Dendritic cell treated with granulocyte-macrophage colony-stimulating factor and Interleukin-4, amounts not matched to agents 40 ng/mL and 50 ng/mL, for 4 days (primary cell): ENCODE results near the gene IFT27.

ENCODE experiments used
- H3K27ac Mint-ChIP-seq: one replicate; pipeline ENCODE4 v1.8.0; 2022; ENCODE audit warnings: mild to moderate bottlenecking, mixed read lengths
- H3K27me3 Mint-ChIP-seq: one replicate; pipeline ENCODE4 v1.8.0; 2022; ENCODE audit warnings: mild to moderate bottlenecking, mixed read lengths
- H3K36me3 Mint-ChIP-seq: one replicate; pipeline ENCODE4 v1.8.0; 2022; ENCODE audit warnings: low read depth, mixed read lengths
- H3K4me1 Mint-ChIP-seq: one replicate; pipeline ENCODE4 v1.8.0; 2022; ENCODE audit warnings: low read depth, mixed read lengths
- H3K4me3 Mint-ChIP-seq: one replicate; pipeline ENCODE4 v1.8.0; 2022; ENCODE audit warnings: mild to moderate bottlenecking, moderate library complexity, mixed read lengths
- H3K9me3 Mint-ChIP-seq: one replicate; pipeline ENCODE4 v1.8.0; 2022; ENCODE audit warnings: mixed read lengths
- intact Hi-C: fragments of 100-400 bp; cut with micrococcal nuclease; formaldehyde crosslinking; loops from one replicate; pipeline ENCODE4 v1.15.0; 2022

The IFT27 gene

DNA sequence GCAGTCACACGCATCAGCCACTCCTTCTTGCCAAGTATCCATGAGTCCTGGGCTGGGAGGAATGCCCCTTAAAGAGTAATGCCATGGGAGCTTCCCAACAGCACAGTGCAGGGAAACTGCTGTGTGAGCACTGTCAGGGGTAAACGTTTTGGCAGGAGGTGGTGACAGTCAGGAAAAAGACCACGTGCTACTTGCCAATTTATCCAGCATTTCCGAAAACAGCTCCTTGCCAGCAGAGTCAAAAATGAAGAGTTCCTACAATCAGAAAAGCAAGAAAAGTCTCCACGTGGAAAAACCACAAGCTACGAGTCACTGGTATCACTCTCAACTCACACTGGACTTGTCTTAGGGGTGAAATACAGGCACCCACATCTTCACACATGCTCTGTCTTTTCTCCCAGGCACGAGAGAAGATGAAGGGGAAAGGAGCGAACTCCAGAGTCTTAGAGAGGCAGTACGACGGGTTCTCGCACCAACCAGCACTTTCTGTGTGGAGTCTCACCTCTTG, 9.9 kb downstream of the IFT27 start:
- Mint-ChIP-seq H3K4me3 (no peak overlapping the region), H3K4me1 (peaks cover 14% of the 10 kb centered on the region), H3K27ac (no peak overlapping the region), H3K27me3 (peaks cover 5% of the 10 kb centered on the region), H3K36me3 (peaks cover 51% of the 10 kb centered on the region), H3K9me3 (no peaks in the 10 kb centered on the region)
- intact Hi-C loops = no loop called here

DNA sequence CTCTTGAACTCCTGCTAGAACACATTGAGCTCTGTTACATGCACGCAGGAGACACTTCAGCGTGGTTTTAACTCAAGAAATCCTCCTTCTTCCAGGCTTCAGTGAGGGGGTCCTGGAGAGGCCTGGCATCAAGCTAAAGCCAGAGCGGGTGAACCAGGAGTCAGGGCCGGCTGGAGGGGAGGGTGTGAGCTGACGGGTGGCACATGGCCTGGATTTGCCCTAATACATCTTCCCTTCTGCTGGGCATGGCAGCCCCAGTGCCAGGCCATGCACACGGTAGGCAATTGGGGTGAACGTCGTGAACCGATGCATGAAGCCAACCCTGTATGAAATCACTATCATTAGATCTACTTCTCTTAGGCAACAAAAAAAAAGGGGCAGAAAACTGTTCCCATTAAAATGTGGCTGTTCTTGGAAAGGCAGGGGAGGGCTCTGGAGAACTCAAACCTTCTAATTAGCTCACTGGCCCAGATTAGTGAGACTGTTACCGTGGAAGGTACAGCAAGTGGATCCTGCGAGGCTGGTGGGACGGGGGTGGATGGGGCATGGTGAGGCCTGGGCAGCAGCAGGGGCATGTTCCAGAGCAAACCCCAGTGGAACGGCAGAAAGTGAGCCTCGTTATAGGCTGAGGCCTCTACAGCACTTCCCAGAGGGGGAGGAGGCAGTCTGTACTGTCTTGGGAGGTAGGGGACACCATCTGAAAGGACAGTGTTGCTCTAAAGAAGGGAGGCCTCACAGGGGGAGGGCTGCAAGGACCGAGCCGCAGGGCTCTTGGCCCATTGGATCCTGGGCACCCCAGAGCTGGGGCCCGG, 10.6 kb downstream of the IFT27 start:
- intact Hi-C loops = no loop called here
- Mint-ChIP-seq H3K4me1 (peaks cover 7% of the 10 kb centered on the region), H3K27ac (no peak overlapping the region), H3K36me3 (peaks cover 51% of the 10 kb centered on the region), H3K27me3 (peaks cover 2% of the 10 kb centered on the region), H3K4me3 (no peak overlapping the region), H3K9me3 (no peaks in the 10 kb centered on the region)

DNA sequence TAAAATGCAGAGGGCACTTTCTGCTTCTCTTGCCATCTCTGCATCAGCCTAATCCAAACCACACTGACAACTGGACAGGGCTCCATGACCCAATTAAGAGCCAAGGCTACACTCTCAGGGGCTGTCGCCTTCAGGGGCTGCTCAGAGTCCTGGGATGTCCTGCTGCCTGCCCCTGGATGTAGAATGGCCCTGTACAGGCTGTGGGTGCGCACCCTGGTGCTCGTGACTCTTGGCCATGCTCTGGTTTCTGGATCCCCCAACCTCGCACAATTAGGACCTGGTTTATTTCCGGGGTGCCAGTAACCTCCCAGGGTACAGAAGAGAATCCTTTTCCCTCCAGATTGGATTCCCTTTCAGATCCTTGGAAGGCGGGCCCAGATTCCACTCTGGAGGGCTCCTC, 11.3 kb downstream of the IFT27 start:
- intact Hi-C loops = no loop called here
- Mint-ChIP-seq H3K27ac (no peak overlapping the region), H3K36me3 (peaks cover 51% of the 10 kb centered on the region), H3K4me1 (peaks cover under 1% of the 10 kb centered on the region), H3K9me3 (no peaks in the 10 kb centered on the region), H3K27me3 (no peaks in the 10 kb centered on the region), H3K4me3 (no peak overlapping the region)

DNA sequence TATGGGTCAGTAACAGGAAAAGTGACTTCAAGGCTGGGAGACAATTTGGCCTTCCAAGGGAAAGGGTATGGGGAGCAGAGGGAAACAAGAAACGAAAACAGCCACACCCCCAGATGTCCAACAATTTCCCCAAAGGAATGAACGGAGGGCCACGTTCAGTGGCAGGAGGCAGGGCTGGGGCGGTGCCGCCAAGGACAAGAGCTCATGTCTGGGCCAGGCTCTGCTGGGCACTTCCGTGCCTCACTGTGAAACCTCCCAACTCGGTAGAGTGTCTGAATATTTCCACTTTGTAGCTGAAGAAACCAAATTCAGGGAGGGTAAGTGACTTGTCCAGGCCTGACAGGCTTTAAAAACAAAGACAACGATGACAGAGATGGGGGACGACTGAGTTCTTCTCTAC, 11.9 kb downstream of the IFT27 start:
- no peak overlapping the region for H3K4me3 Mint-ChIP-seq
- no peaks in the 10 kb centered on the region for H3K4me1 Mint-ChIP-seq
- no peaks in the 10 kb centered on the region for H3K9me3 Mint-ChIP-seq
- H3K27me3 Mint-ChIP-seq = no peaks in the 10 kb centered on the region
- intact Hi-C loops = no loop called here
- no peak overlapping the region for H3K27ac Mint-ChIP-seq
- H3K36me3 Mint-ChIP-seq = peaks cover 50% of the 10 kb centered on the region

DNA sequence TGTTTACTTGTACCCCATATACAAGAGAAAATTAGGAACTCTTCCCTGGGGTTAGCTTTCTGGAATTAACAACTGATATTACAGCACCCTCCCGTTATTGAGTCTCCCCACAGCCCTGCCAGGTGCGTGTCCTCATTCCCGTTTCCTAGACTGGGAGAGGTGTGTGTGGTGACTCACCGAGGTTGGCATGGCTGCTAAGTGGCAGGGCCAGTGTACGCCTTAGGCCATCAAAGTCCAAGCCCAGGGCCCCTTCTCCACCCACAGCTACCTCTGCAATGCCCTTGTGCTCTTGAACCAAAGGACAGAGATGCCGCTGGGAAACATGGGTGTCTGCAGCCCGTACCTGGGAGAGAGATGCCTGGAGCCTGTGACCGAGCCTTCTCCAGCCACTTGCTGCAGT, 12.3 kb downstream of the IFT27 start:
- no peaks in the 10 kb centered on the region for H3K27me3 Mint-ChIP-seq
- H3K36me3 Mint-ChIP-seq = peaks cover 46% of the 10 kb centered on the region
- H3K4me1 Mint-ChIP-seq = no peaks in the 10 kb centered on the region
- H3K27ac Mint-ChIP-seq = no peak overlapping the region
- H3K9me3 Mint-ChIP-seq = no peaks in the 10 kb centered on the region
- intact Hi-C loops = no loop called here
- no peak overlapping the region for H3K4me3 Mint-ChIP-seq

DNA sequence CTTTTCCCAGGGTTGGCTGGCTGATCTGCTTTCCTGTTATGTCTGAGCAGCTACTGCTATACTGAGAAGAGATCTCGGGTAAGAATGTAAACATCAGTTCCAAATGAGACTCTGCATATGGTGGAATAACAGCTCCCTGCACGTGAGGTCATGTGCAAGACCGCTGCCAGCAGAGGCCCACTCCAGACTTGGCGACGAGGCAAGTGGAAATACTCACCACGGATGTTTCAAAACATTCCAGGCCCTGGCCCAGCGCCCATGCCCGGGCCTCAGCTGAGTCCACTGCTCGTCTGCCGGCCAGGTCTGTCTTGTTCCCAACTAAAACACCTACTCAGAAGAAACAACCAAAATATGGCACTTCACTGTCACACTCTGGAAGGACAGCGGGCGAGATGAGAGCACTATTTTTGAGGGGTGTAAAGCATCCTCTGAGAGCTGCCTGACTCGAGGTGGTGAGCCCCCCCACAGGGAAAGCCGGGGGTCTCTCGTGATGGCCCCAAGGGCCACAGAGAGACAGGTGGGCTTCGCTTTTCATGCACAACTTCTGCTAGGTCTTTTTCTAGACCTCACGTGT, 13.1 kb downstream of the IFT27 start:
- intact Hi-C loops = no loop called here
- Mint-ChIP-seq H3K4me1 (no peaks in the 10 kb centered on the region), H3K9me3 (no peaks in the 10 kb centered on the region), H3K4me3 (no peak overlapping the region), H3K36me3 (peaks cover 45% of the 10 kb centered on the region), H3K27me3 (no peaks in the 10 kb centered on the region), H3K27ac (no peak overlapping the region)

DNA sequence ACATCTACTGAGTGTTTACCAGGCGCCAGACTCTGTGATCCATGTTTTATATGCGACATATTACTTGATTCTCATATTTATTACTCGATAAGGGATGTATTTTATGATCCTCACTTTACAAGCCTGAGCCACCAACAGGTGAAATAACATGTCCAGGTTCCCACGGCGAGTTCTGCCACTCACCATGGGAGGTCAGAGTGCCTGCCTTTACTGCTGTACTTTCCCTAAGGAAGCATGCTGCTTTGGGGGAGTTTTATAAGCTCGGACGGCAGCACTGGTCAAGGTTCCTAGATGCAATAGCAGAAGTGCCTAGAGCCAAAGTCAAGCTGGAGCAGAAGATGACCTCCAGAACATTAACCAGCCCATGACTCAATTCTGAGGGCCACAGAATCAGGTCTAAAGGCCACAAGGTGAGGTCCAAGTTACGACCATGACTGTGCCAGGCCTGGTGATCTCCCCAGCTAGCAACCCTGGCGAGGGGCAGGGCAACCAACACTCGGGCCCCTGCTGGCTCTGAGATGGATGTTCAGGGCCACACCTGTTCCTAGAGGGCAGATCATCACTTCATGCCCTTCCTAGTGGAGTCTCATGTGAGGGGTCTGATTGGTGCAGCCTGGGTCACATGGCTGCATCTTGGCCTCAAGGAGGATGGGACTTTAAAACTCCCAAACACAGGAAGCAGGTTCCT, 14.2 kb downstream of the IFT27 start:
- Mint-ChIP-seq H3K9me3 (no peaks in the 10 kb centered on the region), H3K27me3 (peaks cover 8% of the 10 kb centered on the region), H3K27ac (no peak overlapping the region), H3K4me1 (peaks cover 10% of the 10 kb centered on the region), H3K36me3 (peaks cover 37% of the 10 kb centered on the region), H3K4me3 (no peak overlapping the region)
- intact Hi-C loops = no loop called here

DNA sequence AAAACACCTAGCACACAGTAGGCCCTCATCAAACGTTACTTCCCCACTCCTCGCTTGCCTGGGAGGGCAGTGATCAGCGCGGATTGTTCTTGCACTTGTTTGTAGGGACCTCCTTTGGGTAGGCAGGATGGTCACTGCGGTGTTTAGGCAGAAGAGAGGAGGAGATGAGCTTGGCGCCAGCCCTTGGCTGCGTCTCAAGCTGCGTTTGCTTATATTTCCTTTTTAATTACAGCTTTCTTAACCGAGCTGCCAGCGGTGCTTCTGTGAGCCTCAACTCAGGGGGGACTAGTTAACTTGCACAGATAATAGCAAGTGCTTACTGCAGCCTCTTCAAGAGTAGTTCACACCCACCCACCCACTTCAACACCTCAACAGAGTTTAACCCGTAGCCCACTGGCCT, 15.1 kb downstream of the IFT27 start:
- Mint-ChIP-seq H3K36me3 (peaks cover 28% of the 10 kb centered on the region), H3K4me3 (no peak overlapping the region), H3K27ac (no peak overlapping the region), H3K4me1 (peaks cover 17% of the 10 kb centered on the region), H3K27me3 (peaks cover 16% of the 10 kb centered on the region), H3K9me3 (no peaks in the 10 kb centered on the region)
- intact Hi-C loops = no loop called here

DNA sequence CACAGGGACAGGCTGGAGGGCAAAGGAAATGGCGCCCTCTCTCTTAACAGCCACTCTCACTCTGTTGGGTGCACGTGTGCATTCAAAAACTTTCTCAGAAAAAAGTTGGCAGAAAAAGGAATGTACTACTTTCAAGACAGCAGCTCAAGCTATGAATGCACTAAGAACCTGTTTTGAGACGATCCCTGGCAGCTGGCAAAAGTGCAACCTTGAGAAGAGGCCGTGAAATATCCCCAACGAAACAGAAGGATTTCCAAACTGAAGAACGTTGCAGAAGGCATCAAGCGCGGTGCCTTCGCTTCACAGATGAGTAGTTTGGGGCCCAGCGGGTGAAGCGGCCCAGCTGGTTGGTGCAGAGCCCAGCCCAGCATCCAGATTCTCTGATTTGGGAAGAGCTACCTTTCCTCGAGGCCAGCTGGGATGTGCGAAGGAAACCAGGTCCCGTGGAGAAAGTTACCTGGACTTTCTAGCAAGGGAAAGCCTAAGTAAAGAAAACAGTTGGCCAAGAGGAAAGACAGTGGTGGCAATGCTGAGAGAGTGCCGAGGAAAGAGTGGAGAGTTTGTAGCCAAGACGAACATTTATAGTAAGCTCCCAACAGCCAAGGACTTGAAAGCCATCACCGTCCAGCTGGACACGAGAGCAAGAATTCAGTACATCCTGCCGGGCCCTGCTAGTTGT, 16.3 kb downstream of the IFT27 start:
- Mint-ChIP-seq H3K4me1 (peaks cover 17% of the 10 kb centered on the region), H3K27ac (no peak overlapping the region), H3K36me3 (peaks cover 20% of the 10 kb centered on the region), H3K9me3 (no peaks in the 10 kb centered on the region), H3K4me3 (no peak overlapping the region), H3K27me3 (peaks cover 24% of the 10 kb centered on the region)
- intact Hi-C loops = no loop called here

DNA sequence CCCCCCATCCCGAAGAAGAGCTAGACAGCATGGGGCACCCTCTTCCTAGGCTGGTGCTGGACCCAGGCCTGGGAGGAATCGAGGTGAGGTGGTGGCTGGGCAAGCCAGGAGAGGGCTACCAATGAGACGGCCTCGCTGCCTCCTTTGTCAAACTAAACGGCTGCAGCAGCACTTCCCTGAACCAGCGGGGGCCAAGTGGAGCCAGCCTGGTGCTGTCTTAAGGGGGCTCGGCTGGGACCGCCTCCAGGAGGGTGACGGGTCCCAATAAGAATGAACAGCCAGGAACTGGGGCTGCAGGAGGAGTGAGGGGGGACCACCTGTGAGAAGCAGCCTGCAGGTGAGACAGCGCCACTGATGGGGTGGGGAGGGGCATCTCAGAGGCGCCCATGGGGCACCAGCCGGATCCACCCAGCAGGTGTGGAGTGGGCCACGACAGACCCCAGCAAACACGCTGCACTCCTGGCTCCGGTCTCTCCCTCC, 17.1 kb downstream of the IFT27 start:
- Mint-ChIP-seq H3K27me3 (peaks cover 32% of the 10 kb centered on the region), H3K9me3 (no peaks in the 10 kb centered on the region), H3K4me1 (peaks cover 17% of the 10 kb centered on the region), H3K27ac (no peak overlapping the region), H3K4me3 (no peak overlapping the region), H3K36me3 (peaks cover 15% of the 10 kb centered on the region)
- intact Hi-C loops = no loop called here

DNA sequence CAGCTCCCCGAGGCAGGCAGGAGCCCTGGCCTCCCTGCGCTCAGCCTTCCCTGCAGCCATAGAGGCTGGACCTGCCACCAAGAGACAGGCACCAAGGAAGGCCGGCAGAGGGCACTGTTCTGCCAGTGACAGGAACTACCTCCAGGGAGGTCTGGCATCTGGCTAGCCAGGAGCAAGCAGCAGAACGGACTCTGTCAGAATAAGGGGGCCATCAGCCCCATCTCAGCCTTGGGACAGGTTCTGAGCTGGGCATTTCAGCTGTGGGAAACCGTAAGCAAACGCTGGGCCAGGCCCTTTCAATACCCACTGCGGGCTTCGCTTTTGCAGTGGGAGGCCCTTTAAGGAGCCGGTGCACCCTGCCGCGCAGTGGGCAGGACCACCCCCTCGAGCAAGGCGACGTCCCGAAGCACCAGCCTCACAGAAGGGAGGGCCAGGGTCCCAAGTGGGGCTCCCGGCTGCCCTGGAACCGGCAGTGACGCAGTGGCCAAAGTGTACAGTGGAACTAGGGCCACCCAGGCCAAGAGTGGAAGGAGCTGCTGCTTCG, 18.2 kb downstream of the IFT27 start:
- Mint-ChIP-seq H3K36me3 (peaks cover 8% of the 10 kb centered on the region), H3K4me1 (peaks cover 17% of the 10 kb centered on the region), H3K27ac (no peak overlapping the region), H3K27me3 (peaks cover 40% of the 10 kb centered on the region), H3K4me3 (no peak overlapping the region), H3K9me3 (no peaks in the 10 kb centered on the region)
- intact Hi-C loops = no loop called here

DNA sequence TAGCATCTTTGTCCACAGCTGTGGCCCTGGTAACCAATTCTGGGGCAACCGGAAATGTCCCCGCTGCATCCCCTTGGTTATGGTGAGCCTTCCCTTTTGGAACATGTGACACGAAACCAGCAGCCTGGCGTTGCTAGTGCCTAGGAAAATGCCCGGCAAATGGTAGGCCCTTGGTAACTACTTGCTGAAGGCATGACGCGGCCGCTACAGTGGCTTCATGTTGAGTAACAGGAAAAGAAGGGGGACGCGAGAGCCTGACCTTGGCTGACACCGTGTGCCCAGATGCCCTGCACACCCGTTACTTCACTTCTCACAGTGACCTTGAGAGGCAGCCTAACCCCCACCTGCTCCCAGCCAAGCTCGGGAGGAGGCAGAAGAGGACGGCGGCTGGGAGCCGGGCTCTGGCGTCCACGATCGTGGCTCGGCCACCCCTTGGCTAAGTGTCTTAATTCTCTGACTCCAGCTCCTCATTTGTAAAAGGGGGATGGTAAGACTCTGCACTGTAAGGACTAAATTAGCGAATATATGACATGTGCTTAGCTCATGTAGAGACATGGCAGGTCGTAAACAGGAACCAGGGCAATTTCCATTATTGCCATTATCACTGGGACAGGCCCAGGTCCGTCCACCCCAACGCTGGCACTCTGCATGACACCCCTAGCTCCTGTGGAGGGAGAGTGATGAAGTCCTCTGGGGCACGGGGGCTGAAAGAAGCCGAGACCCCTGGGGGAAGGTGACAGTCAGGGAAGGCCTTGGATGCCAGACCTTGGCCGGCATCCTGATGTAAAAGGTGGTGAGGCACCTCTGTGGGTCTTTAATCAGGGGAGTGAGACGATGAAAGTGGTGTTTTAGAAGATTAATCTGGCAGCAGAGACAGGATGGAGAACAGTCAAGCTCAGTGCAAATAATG, 18.9 kb downstream of the IFT27 start:
- H3K9me3 Mint-ChIP-seq = no peaks in the 10 kb centered on the region
- H3K4me1 Mint-ChIP-seq = peaks cover 17% of the 10 kb centered on the region
- H3K4me3 Mint-ChIP-seq = no peak overlapping the region
- no peak overlapping the region for H3K27ac Mint-ChIP-seq
- peaks cover under 1% of the 10 kb centered on the region for H3K36me3 Mint-ChIP-seq
- intact Hi-C loops = no loop called here
- H3K27me3 Mint-ChIP-seq = peaks cover 46% of the 10 kb centered on the region

DNA sequence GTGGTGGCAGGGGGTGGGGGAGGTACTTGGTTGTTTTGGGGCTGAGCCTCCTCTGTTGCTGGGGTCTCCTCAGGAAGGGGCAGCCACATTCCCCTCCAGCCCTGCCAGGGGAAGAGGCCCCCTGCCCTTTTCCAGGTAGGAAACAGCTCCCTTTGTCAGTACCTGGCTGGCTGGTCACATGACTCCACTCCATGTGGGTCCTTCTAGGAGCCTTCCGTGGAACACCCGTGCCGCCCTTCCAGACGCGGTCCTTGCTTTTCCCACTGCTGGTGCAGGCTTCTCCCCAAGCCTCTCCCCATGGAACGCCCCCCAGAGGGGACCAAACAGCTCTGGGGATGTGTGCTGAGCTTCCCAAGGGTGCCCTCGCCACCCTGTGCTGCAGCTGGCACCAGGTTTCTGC, 19.9 kb downstream of the IFT27 start:
- H3K36me3 Mint-ChIP-seq = no peaks in the 10 kb centered on the region
- H3K4me3 Mint-ChIP-seq = no peak overlapping the region
- peaks cover 17% of the 10 kb centered on the region for H3K4me1 Mint-ChIP-seq
- H3K27me3 Mint-ChIP-seq = peaks cover 46% of the 10 kb centered on the region
- no peaks in the 10 kb centered on the region for H3K9me3 Mint-ChIP-seq
- no peak overlapping the region for H3K27ac Mint-ChIP-seq
- intact Hi-C loops = no loop called here
